ENCODE measurements around the gene SERPINA3. TPM values are rescaled to one million over a fixed set of nuclear protein-coding genes. Genes with fewer than 3 reads are reported as not detected.

SERPINA3 gene
- total and polyA plus RNA-seq, 2 of the 8 experiments (the other 6 are each of a cell fraction or from before 2014, with no cell fraction given), result not detected

DNA sequence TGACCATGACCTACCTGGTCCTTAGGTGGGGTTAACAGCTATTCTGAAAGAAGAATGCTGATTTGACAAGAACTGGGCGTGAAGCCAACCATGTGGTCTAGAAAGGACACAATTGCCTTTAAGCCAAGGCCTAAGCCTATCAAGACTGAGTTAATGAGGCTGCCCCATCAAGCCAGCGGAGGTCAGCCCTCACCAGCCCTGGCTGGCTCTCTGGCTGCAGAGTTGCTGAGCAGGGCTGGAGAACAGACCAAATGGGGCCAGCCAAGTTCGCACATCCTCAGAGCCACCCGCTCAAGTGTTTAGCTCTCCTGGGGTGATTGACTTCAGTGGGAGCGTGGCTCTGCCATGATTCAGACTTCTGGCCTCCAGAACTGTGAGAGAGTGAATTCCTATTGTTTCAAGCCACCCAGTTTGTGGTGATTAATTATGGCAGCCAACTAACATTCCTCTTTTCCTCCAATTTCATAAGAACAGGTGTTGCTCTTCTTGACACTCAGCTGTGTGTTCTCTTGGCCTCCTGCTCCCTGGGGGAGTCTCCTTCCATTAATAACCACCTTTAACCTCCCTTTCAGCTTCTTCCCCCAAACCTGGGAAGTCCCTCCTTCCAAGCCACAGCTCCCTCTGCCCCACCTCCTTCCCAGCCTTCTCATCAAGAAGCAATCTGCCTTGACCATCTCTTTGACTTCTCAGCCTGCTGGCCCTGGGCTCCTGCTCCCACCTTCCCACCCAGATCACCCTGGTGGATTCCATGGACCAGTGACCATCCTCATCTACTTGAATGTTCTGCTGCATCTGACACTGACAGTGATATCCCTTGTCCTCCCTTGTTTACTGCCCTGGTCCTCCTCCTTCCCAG lies 36.2 kb upstream of the SERPINA3 start:
- Histone ChIP-seq H3K4me1 (replicated peaks in 1 of 4; ENCODE audit: control insufficient read depth in 3 of 4, insufficient read depth in 4 of 4, low read length in 3 of 4) (0 out of 7 replicates have a peak, but pooled peaks cover 0 to 4% (median 0%) of the 10 kb centered on the region in 4 experiments), H3K18ac (ENCODE audit: extremely low read depth, low read length) (no peak overlapping the region), H3K23me2 (ENCODE audit: low read depth, low read length) (peaks cover 3% of the 10 kb centered on the region; the same call in 1 of the 2 replicates), H4K91ac (replicated peaks; ENCODE audit: insufficient read length, low read length) (no peak overlapping the region), H3K56ac (replicated peaks; ENCODE audit: insufficient read length, low read depth, low read length) (no peak overlapping the region), H3K4me2 (ENCODE audit: insufficient read depth in 1 of 2, low read depth in 2 of 2, low read length in 2 of 2) (no peak overlapping the region), H3K79me2 (ENCODE audit: control insufficient read depth in 1 of 2, insufficient read depth in 2 of 2, low read length in 2 of 2) (no peaks in the 10 kb centered on the region), H3K36me3 (ENCODE audit: control insufficient read depth in 2 of 4, insufficient read depth in 4 of 4, low read length in 3 of 4) (no peaks in the 10 kb centered on the region), H2BK15ac (ENCODE audit: low read length) (no peak overlapping the region), H3K27me3 (replicated peaks in 1 of 4; ENCODE audit: control insufficient read depth in 3 of 4, extremely low read depth in 1 of 4, insufficient read depth in 3 of 4, low read length in 3 of 4) (peaks cover 0 to 2% (median 0%) of the 10 kb centered on the region in 4 experiments; a peak in 3 of 7 replicates), H2BK12ac (ENCODE audit: low read depth, low read length) (no peak overlapping the region), H3K4ac (replicated peaks; ENCODE audit: insufficient read length, low read depth, low read length) (no peak overlapping the region), H4K8ac (ENCODE audit: extremely low read depth, insufficient read depth, low read length) (no peak overlapping the region), H3K14ac (ENCODE audit: insufficient read length) (no peak overlapping the region), H3K23ac (ENCODE audit: insufficient read length) (no peak overlapping the region), H4K20me1 (replicated peaks in 1 of 2; ENCODE audit: control insufficient read depth in 1 of 2, insufficient read depth in 2 of 2, low read length in 2 of 2) (no peaks in the 10 kb centered on the region), H2AFZ (ENCODE audit: low read length) (no peak overlapping the region), H3K9ac (replicated peaks in 1 of 4; ENCODE audit: extremely low read depth in 1 of 4, low read depth in 3 of 4, low read length in 3 of 4) (no peak overlapping the region), H4K5ac (ENCODE audit: insufficient read length, low read depth, low read length) (no peak overlapping the region), H2BK20ac (ENCODE audit: low read length) (no peak overlapping the region), H2BK120ac (replicated peaks; ENCODE audit: low read depth, low read length) (no peak overlapping the region), H3K4me3 (ENCODE audit: extremely low read depth in 1 of 4, insufficient read depth in 2 of 4, low read depth in 3 of 4, low read length in 4 of 4) (no peak overlapping the region), H3K9me3 (ENCODE audit: insufficient read depth in 2 of 2, low read depth in 1 of 2, low read length in 1 of 2) (peaks cover 3% of the 10 kb centered on the region in 2 experiments; a peak in 1 of 4 replicates), H2BK5ac (ENCODE audit: low read depth, low read length) (no peak overlapping the region), H3K27ac (ENCODE audit: low read depth, low read length) (no peak overlapping the region), H2AK5ac (ENCODE audit: low read depth, low read length) (no peak overlapping the region), H3K79me1 (ENCODE audit: low read depth, low read length) (no peaks in the 10 kb centered on the region)
- WGBS, 2 experiments (ENCODE audit: extremely low coverage in 1 of 2, insufficient coverage in 1 of 2, insufficient read length in 1 of 2, insufficient replicate concordance in 2 of 2, low coverage in 1 of 2, low lambda C conversion rate in 2 of 2, missing lambda C conversion rate in 1 of 2), result 73% methylated on average over 5 of the region's 5 CpGs; no CpG with 5 or more reads in 1 of the 2 experiments
- DNase-seq (ENCODE audit: low read depth in 1 of 2, low spot score in 2 of 2) (no peak), FAIRE-seq (no peak)
- CTCF ChIA-PET (ENCODE audit: partially characterized antibody), result interaction anchor here (0.7 to 1.7 kb wide), 5 partner anchors 9 to 839 kb away, joined by 3 to 4 read pairs (median 4); no protein-coding TSS in a partner anchor
- POLR2A ChIA-PET (ENCODE audit: partially characterized antibody), result no interaction called here
- TF ChIP-seq CHD1 (IDR thresholded peaks at IDR 0.05; ENCODE audit: low read depth, low read length), result no peak
- no peak for TF ChIP-seq SP1 (IDR thresholded peaks at IDR 0.05; ENCODE audit: low read depth, low read length)
- TF ChIP-seq, protein P1, sequence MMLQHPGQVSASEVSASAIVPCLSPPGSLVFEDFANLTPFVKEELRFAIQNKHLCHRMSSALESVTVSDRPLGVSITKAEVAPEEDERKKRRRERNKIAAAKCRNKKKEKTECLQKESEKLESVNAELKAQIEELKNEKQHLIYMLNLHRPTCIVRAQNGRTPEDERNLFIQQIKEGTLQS (IDR thresholded peaks at IDR 0.05; ENCODE audit: insufficient read depth, low read depth, low read length), result no peak
